Adipocyte (in vitro differentiated cells): ENCODE data around the gene ZNF254.
"Not testable (repeated sequence)": the region's sequence is repeated elsewhere in the genome, so short reads cannot be mapped to it uniquely, and the experiment has no call there.

ENCODE experiments used
- DNase-seq: peaks from one replicate; pipeline ENCODE4 v3.0.0-alpha.2; 2015; ENCODE audit warnings: low read depth
- H3K27me3 ChIP-seq: replicated peaks from 2 replicates; pipeline ENCODE4 v1.7.0; 2013; ENCODE audit warnings: mild to moderate bottlenecking, low read length, moderate library complexity; ENCODE audit not compliant: control insufficient read depth, insufficient read depth
- H3K36me3 ChIP-seq: 2 replicates; pipeline ENCODE4 v1.7.0; 2013; ENCODE audit warnings: low read length, mild to moderate bottlenecking, moderate library complexity; ENCODE audit not compliant: control insufficient read depth, insufficient read depth, severe bottlenecking
- H3K4me1 ChIP-seq: 2 replicates; pipeline ENCODE4 v1.7.0; 2013; ENCODE audit warnings: mild to moderate bottlenecking, low read length, moderate library complexity; ENCODE audit not compliant: control insufficient read depth, insufficient read depth
- H3K4me3 ChIP-seq: 2 replicates; pipeline ENCODE4 v1.7.0; 2013; ENCODE audit warnings: mild to moderate bottlenecking, low read length, moderate library complexity
- H3K9ac ChIP-seq: 2 replicates; pipeline ENCODE4 v1.7.0; 2013; ENCODE audit warnings: mild to moderate bottlenecking, low read length, moderate library complexity
- H3K9me3 ChIP-seq: 2 replicates; pipeline ENCODE4 v1.7.0; 2013; ENCODE audit warnings: mild to moderate bottlenecking, low read length, moderate library complexity; ENCODE audit not compliant: control insufficient read depth

The ZNF254 gene

GRCh38 chr19:24073807-24074206 lies 13.2 kb upstream of the ZNF254 start:
- H3K9me3 ChIP-seq = no peaks in the 10 kb centered on the region
- H3K27me3 ChIP-seq = no peaks in the 10 kb centered on the region
- no peak overlapping the region for H3K9ac ChIP-seq
- peaks cover 4% of the 10 kb centered on the region for H3K4me1 ChIP-seq
- H3K36me3 ChIP-seq = peaks cover 12% of the 10 kb centered on the region
- no peak for DNase-seq
- H3K4me3 ChIP-seq = no peak overlapping the region

GRCh38 chr19:24074720-24075454 lies 12.1 kb upstream of the ZNF254 start:
- H3K9ac ChIP-seq = no peak overlapping the region
- peak; percentile 22 for DNase-seq
- peaks cover 4% of the 10 kb centered on the region for H3K4me1 ChIP-seq
- no peak overlapping the region for H3K4me3 ChIP-seq
- H3K36me3 ChIP-seq = peaks cover 12% of the 10 kb centered on the region
- H3K27me3 ChIP-seq = no peaks in the 10 kb centered on the region
- no peaks in the 10 kb centered on the region for H3K9me3 ChIP-seq

DNA sequence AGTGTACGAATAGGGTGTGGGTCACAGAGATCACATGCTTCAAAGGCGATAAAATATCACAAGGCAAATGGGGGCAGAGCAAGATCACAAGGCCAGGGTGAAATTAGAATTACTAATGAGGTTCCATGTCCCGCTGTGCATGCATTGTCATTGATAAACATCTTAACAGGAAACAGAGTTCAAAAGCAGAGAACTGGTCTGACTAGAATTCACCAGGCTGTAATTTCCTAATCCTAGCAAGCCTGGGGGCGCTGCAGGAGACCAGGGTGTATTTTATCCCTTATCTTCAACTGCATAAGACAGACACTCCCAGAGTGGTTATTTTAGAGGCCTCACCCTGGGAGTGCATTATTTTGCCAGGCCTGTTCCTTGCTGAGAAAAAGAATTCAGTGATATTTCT lies 11.5 kb upstream of the ZNF254 start:
- H3K4me3 ChIP-seq, H3K9ac ChIP-seq, H3K27me3 ChIP-seq, DNase-seq, H3K4me1 ChIP-seq, H3K9me3 ChIP-seq: not testable (repeated sequence)
- H3K36me3 ChIP-seq = peaks cover 12% of the 10 kb centered on the region

- H3K36me3 ChIP-seq = no peaks in the 10 kb centered on the region
- H3K27me3 ChIP-seq = no peaks in the 10 kb centered on the region
- H3K4me3 ChIP-seq = no peak overlapping the region
- H3K4me1 ChIP-seq = peaks cover 4% of the 10 kb centered on the region
- H3K9me3 ChIP-seq = no peaks in the 10 kb centered on the region
- H3K9ac ChIP-seq = no peak overlapping the region
- DNase-seq = no peak
These were observed 8.3 kb upstream of the ZNF254 start for GRCh38 chr19:24078680-24079079.

DNA sequence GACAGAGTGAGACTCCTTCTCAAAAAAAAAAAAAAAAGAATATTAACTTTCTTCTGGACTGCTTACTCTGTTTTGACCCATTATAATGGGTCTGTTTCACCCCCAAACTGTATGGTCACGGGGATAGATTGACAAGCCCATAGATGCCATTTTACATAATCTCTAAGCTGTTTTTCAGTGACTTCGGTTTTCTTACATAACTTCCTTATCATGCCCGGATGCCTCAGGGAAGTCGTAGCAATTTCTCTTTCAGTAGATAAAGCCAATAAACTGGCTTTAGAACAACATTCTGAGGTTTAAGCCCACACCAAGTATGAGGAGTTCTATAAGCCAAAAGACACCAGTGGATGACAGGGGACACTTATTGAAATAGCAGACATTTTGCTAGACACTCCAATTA lies 5.9 kb upstream of the ZNF254 start:
- H3K9ac ChIP-seq = no peak overlapping the region
- no peak for DNase-seq
- H3K4me3 ChIP-seq = no peak overlapping the region
- no peaks in the 10 kb centered on the region for H3K9me3 ChIP-seq
- no peaks in the 10 kb centered on the region for H3K27me3 ChIP-seq
- H3K4me1 ChIP-seq = no peaks in the 10 kb centered on the region
- no peaks in the 10 kb centered on the region for H3K36me3 ChIP-seq

- Histone ChIP-seq H3K36me3 (peaks cover 37% of the 10 kb centered on the region), H3K4me3 (no peak overlapping the region), H3K9me3 (peaks cover 11% of the 10 kb centered on the region), H3K4me1 (no peaks in the 10 kb centered on the region), H3K9ac (no peak overlapping the region), H3K27me3 (no peaks in the 10 kb centered on the region)
- peak; percentile 34 for DNase-seq
These were observed 11.4 kb downstream of the ZNF254 start for GRCh38 chr19:24098359-24098758.

- Histone ChIP-seq H3K4me1 (no peaks in the 10 kb centered on the region), H3K27me3 (no peaks in the 10 kb centered on the region), H3K9me3 (peaks cover 15% of the 10 kb centered on the region), H3K9ac (no peak overlapping the region), H3K4me3 (no peak overlapping the region), H3K36me3 (peaks cover 46% of the 10 kb centered on the region)
- DNase-seq = peak; percentile 20
These were observed 12.8 kb downstream of the ZNF254 start for GRCh38 chr19:24099829-24100228.

DNA sequence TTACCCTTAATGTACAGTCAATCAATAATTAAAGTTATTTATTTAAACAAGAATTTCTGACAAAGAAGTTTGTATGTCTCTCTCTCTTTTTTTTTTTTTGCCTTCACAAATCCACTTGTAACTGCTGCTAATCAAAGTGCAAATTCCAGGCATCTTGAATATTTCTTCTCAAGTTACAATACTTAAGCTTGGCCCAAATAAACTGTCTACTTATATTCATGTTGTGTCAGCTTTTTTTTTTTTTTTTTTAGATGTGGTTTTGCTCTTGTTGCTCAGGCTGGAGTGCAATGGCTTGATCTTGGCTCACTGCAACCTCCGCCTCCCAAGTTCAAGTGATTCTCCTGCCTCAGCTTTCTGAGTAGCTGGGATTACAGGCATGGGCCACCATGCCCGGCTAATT lies 13.6 kb downstream of the ZNF254 start:
- H3K4me1 ChIP-seq, H3K27me3 ChIP-seq, DNase-seq, H3K4me3 ChIP-seq, H3K9ac ChIP-seq: not testable (repeated sequence)
- Histone ChIP-seq H3K9me3 (peaks cover 15% of the 10 kb centered on the region), H3K36me3 (peaks cover 53% of the 10 kb centered on the region)

DNA sequence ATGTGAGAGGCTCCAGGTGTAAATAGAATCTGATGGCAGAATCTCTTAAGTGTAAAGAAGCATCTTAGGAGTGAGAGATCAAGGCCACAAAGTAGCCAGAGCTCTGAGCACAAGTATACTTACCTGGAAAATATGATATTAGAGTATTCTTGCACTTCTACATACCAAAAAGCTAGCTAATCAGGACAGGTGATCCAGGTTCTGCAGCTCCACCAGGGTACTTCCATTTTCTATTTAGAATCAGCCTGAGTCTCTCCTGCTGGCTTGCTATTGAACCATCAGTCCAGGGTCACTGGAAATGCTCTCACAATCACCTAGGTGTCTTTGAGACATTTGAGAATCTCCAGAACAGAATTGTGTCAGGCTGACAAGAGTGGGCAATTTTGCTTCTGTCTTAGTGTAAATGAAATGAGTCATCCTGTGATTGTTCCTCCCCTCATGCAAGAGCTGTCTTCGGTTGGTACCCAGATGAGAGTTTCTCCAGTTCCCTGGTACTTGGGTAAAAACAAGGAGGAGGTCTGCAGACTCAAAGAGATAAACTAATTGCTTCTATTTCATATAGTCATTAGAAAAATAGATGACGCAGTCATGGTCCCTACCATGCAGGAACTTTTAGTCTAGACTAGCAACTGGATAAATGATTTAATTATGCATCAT lies 14.6 kb downstream of the ZNF254 start:
- no peak overlapping the region for H3K9ac ChIP-seq
- DNase-seq = no peak
- H3K4me3 ChIP-seq = no peak overlapping the region
- no peaks in the 10 kb centered on the region for H3K4me1 ChIP-seq
- no peaks in the 10 kb centered on the region for H3K27me3 ChIP-seq
- H3K36me3 ChIP-seq = peaks cover 63% of the 10 kb centered on the region
- peaks cover 22% of the 10 kb centered on the region for H3K9me3 ChIP-seq

DNA sequence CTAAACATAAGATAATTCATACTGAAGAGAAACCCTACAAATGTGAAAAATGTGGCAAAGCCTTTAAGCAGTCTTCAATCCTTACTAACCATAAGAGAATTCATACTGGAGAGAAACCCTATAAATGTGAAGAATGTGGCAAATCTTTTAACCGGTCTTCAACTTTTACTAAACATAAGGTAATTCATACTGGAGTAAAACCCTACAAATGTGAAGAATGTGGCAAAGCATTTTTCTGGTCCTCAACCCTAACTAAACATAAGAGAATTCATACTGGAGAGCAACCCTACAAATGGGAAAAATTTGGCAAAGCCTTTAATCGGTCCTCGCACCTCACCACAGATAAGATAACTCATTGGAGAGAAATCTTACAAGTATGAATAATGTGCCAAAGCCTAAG lies 40.6 kb downstream of the ZNF254 start:
- Histone ChIP-seq H3K27me3 (no peaks in the 10 kb centered on the region), H3K4me3 (peak overlapping the region; percentile 65), H3K36me3 (peaks cover 87% of the 10 kb centered on the region), H3K9ac (no peak overlapping the region), H3K4me1 (no peaks in the 10 kb centered on the region), H3K9me3 (peaks cover 100% of the 10 kb centered on the region)
- DNase-seq = no peak

GRCh38 chr19:24140099-24140498 lies 53.1 kb downstream of the ZNF254 start:
- Histone ChIP-seq H3K4me1 (no peaks in the 10 kb centered on the region), H3K27me3 (no peaks in the 10 kb centered on the region), H3K9me3 (peaks cover 84% of the 10 kb centered on the region), H3K9ac (no peak overlapping the region), H3K4me3 (peak overlapping the region; percentile 48), H3K36me3 (peaks cover 35% of the 10 kb centered on the region)
- DNase-seq = no peak
